AG09319 (cell line): ENCODE measurements around the gene ELOVL6.

Experiments
- DNase-seq: peaks from one replicate; pipeline ENCODE4 v3.0.0-alpha.2; 2010; ENCODE audit warnings: low read depth; ENCODE audit errors: extremely low read depth
- CTCF ChIP-seq: IDR thresholded peaks from 2 replicates; pipeline ENCODE4 v1.5.1; 2011; ENCODE audit warnings: low read depth, mild to moderate bottlenecking, inconsistent platforms, low read length, moderate library complexity

Gene ELOVL6

GRCh38 chr4:110010797-110011196, 187.6 kb downstream of the ELOVL6 start:
- DNase-seq: no peak
- no peak for TF ChIP-seq CTCF

GRCh38 chr4:110009550-110009949, 188.9 kb downstream of the ELOVL6 start:
- DNase-seq: no peak
- TF ChIP-seq CTCF: no peak

- TF ChIP-seq CTCF: no peak
- DNase-seq: no peak
Measured at GRCh38 chr4:110008540-110008939, 189.9 kb downstream of the ELOVL6 start.

GRCh38 chr4:110007217-110007616, 191.2 kb downstream of the ELOVL6 start:
- no peak for TF ChIP-seq CTCF
- no peak for DNase-seq

GRCh38 chr4:110005461-110006056, 192.9 kb downstream of the ELOVL6 start:
- peak; percentile 72 for TF ChIP-seq CTCF

GRCh38 chr4:110004556-110004955, 193.9 kb downstream of the ELOVL6 start:
- no peak for TF ChIP-seq CTCF
- DNase-seq: no peak

More at GRCh38 chr4:110005461-110006056, 192.9 kb downstream of the ELOVL6 start:
- DNase-seq: peak; percentile 45

- no peak for DNase-seq
- TF ChIP-seq CTCF: no peak
Measured at GRCh38 chr4:110003401-110004187, 194.8 kb downstream of the ELOVL6 start.
